ENCODE data around the gene TACR2. TPM values are rescaled to one million over a fixed set of nuclear protein-coding genes. Genes with fewer than 3 reads are reported as not detected.

Gene TACR2
- not detected in 2 replicates for total RNA-seq
- 0.19 and 0.22 TPM in 2 replicates for polyA plus RNA-seq
- polyA plus RNA-seq (2011; cell fraction: cytosol; rRNA removed) = 0.14 and 0.20 TPM in 2 replicates
- 0.11 TPM in 1 of 2 replicates, not detected in the other for polyA plus RNA-seq (2011; cell fraction: nucleus; rRNA removed)
- polyA plus RNA-seq (2012) = 0.11 and 0.24 TPM in 2 replicates
- polyA minus RNA-seq = 0.21 TPM in 1 of 2 replicates, not detected in the other
- polyA minus RNA-seq (2011; cell fraction: cytosol; rRNA and poly(A)+ RNA removed) = not detected
- polyA minus RNA-seq (2011; cell fraction: nucleus; rRNA and poly(A)+ RNA removed) = not detected in 2 replicates
- Bru-seq, nascent RNA = not detected
- percentile 7 among the genes with signal in this experiment for BruChase-seq, experiment 1, labeled RNA remaining after a 6-hour chase
- BruChase-seq, experiment 2, labeled RNA remaining after a 2-hour chase = not detected
- long read RNA-seq, partial matches to known transcripts = 0 of 1 reads
- long read RNA-seq, other reads (novel, unspliced or antisense) = 0 of 1 reads

GRCh38 chr10:69416695-69417094, at the start of gene TACR2:
TSS of gene TACR2 (minus strand) at chr10:69416918. CDS start at chr10:69416323, 595 bp downstream.
- H3K79me2 ChIP-seq (ENCODE audit: control insufficient read depth, insufficient read depth, low read length) = no peaks in the 10 kb centered on the region
- H2AFZ ChIP-seq (ENCODE audit: low read depth, low read length) = no peak within 1 kb of the TSS
- no peaks in the 10 kb centered on the region for H3K36me3 ChIP-seq (ENCODE audit: control insufficient read depth in 2 of 2, extremely low read depth in 1 of 2, insufficient read depth in 2 of 2, low read length in 2 of 2)
- no peaks in the 10 kb centered on the region for H4K20me1 ChIP-seq (replicated peaks; ENCODE audit: control insufficient read depth, extremely low read depth, insufficient read depth, low read length)
- dilution Hi-C loops (cut with MboI; ENCODE audit: extremely low pct_ligation_motif_present, low sequenced_read_pairs) (no loop called here), intact Hi-C loops (cut with micrococcal nuclease) (no loop called here)
- no peaks in the 10 kb centered on the region for H3K27me3 ChIP-seq (ENCODE audit: control insufficient read depth in 2 of 2, insufficient read depth in 2 of 2, low read length in 2 of 2)
- ChIA-PET CTCF (interaction anchor here (1.7 to 2.9 kb wide), 4 partner anchors 9 to 220 kb away, joined by 5 to 15 read pairs (median 10); no protein-coding TSS in a partner anchor), POLR2A (no interaction called here)
- peaks cover 6% of the 10 kb centered on the region for H3K4me1 ChIP-seq (ENCODE audit: control insufficient read depth, extremely low read depth, insufficient read depth, low read length)
- no TSS peak for BruUV-seq (replicated peaks)
- DNase-seq (ENCODE audit: low read depth, low spot score) (no peak), FAIRE-seq (no peak)
- no peak within 1 kb of the TSS for H3K27ac ChIP-seq (ENCODE audit: insufficient read depth, low read depth, low read length)
- no peaks in the 10 kb centered on the region for H3K9me1 ChIP-seq (replicated peaks; ENCODE audit: control insufficient read depth, extremely low read depth, insufficient read depth, low read length)
- no peak within 1 kb of the TSS for H3K4me3 ChIP-seq (replicated peaks in 1 of 3; ENCODE audit: insufficient read depth in 1 of 3, low read depth in 1 of 3, low read length in 3 of 3)
- H3K4me2 ChIP-seq (ENCODE audit: insufficient read depth, low read length) = no peak within 1 kb of the TSS
- TF ChIP-seq FOS (IDR thresholded peaks at IDR 0.05; ENCODE audit: borderline replicate concordance, insufficient read depth, low read length) (no peak), POLR2AphosphoS5 (IDR thresholded peaks at IDR 0.05; ENCODE audit: insufficient read depth, low read depth, low read length) (no peak), EZH2 (IDR thresholded peaks at IDR 0.05; ENCODE audit: borderline replicate concordance, low read depth, low read length, severe bottlenecking) (no peak), JUN (IDR thresholded peaks at IDR 0.05; ENCODE audit: borderline replicate concordance, insufficient read depth, insufficient read length, low read depth) (no peak), POLR2A (IDR thresholded peaks at IDR 0.05; ENCODE audit: low read depth, low read length) (no peak), GATA2 (IDR thresholded peaks at IDR 0.05; ENCODE audit: insufficient read depth, insufficient read length, low read depth, low read length) (no peak), MYC (IDR thresholded peaks at IDR 0.05; ENCODE audit: low read depth, low read length) (no peak), CTCF (IDR thresholded peaks at IDR 0.05; ENCODE audit: extremely low read depth in 1 of 2, insufficient read depth in 1 of 2, low read depth in 1 of 2, low read length in 2 of 2) (no peak), MAX (IDR thresholded peaks at IDR 0.05; ENCODE audit: insufficient read depth, insufficient read length) (no peak)
- H3K9ac ChIP-seq (replicated peaks; ENCODE audit: extremely low read depth, insufficient read depth, low read length) = no peak within 1 kb of the TSS
- H3K9me3 ChIP-seq (replicated peaks; ENCODE audit: control insufficient read depth, insufficient read depth, low read length) = no peaks in the 10 kb centered on the region

Data from endothelial cell of umbilical vein (primary cell).